Heart right ventricle (tissue), 16 donors: Measurements from ENCODE around the gene MXD3. TPM values are rescaled to one million over a fixed set of nuclear protein-coding genes. Genes with fewer than 3 reads are reported as not detected.
A peak's percentile ranks its signal among the peaks of the same experiment; 100 is the strongest.

Source experiments
- ATAC-seq, 8 donors: fragments of 200-7000 bp; cut with Tn5 transposase; one replicate each; pipeline ENCODE4 v1.9.1; 2020; ENCODE audit warnings: mild to moderate bottlenecking in 8 of 8, moderate library complexity in 8 of 8, moderate number of reproducible peaks in 1 of 8
- DNase-seq, 2 donors: peaks; one replicate each; pipeline ENCODE4 v3.0.0-alpha.2; 2020
- H3K27ac ChIP-seq, 10 donors: fragments of 200-600 bp; sonication (generic) in 2 of 10; one replicate each; pipeline versions ENCODE4 v1.5.0 to v1.8.0; 2020 to 2022; ENCODE audit warnings: mild to moderate bottlenecking in 3 of 10
- H3K27me3 ChIP-seq, 7 donors: fragments of 200-600 bp; one replicate each; pipeline ENCODE4 v1.8.0; 2021 to 2022; ENCODE audit warnings: mild to moderate bottlenecking in 2 of 7
- H3K36me3 ChIP-seq, 9 donors: fragments of 200-600 bp; sonication (generic) in 1 of 9; one replicate each; pipeline versions ENCODE4 v1.5.0 to v1.8.0; 2020 to 2022; ENCODE audit warnings: mild to moderate bottlenecking in 2 of 9
- H3K4me1 ChIP-seq, 9 donors: fragments of 200-600 bp; sonication (generic) in 1 of 9; one replicate each; pipeline versions ENCODE4 v1.5.0 to v1.8.0; 2020 to 2022; ENCODE audit warnings: mild to moderate bottlenecking in 4 of 9
- H3K4me3 ChIP-seq, 10 donors: fragments of 200-600 bp; sonication (generic) in 2 of 10; one replicate each; pipeline versions ENCODE4 v1.5.0 to v1.8.0; 2020 to 2022; ENCODE audit warnings: mild to moderate bottlenecking in 7 of 10, moderate library complexity in 2 of 10
- H3K9me3 ChIP-seq, 11 donors: fragments of 200-600 bp in 10 of 11; sonication (generic) in 2 of 11; one replicate each; pipeline versions ENCODE4 v1.5.0 to v1.8.0; 2013 to 2022; ENCODE audit warnings: mild to moderate bottlenecking in 2 of 11, control low read depth in 1 of 11, moderate library complexity in 1 of 11
- CTCF ChIP-seq, 9 donors: fragments of 200-600 bp; sonication (generic) in 2 of 9; IDR thresholded peaks; one replicate each; pipeline versions ENCODE4 v1.5.0 to v1.8.0; 2021 to 2022; ENCODE audit warnings: antibody characterized with exemption in 9 of 9, mild to moderate bottlenecking in 5 of 9, moderate library complexity in 1 of 9
- WGBS, 2 donors: extraction: QIAGEN DNeasy Blood & Tissue Kit; methylation state at CpG; one replicate each; pipeline ENCODE4 v1.1.7; 2013; ENCODE audit warnings: inconsistent platforms in 1 of 2; 5-methylcytosine and 5-hydroxymethylcytosine counted together
- intact Hi-C, 10 donors: fragments of 100-400 bp; cut with DNase I; formaldehyde crosslinking; loops; one replicate each; pipeline versions ENCODE4 v1.11.1 to v1.14.2; 2022
- polyA plus RNA-seq, 2 donors: library from polyadenylated mRNA; stranded (reverse); fragments of 200-250 nt; gene quantifications; one replicate each; pipeline ENCODE4 v1.2.3, GENCODE V29; 2013
- total RNA-seq, 10 donors: library from RNA; stranded (reverse); fragmentation: NEBNext Ultra II Directional in 3 of 10; extraction: Animal tissue kit (Norgen Biotek cat#: 25700) in 3 of 10; gene quantifications; one replicate each; pipeline versions ENCODE4 v1.2.1 to v1.2.4, GENCODE V29; 2021 to 2023
- donor health status: Arrhythmogenic right ventricular cardiomyopathy.
- donor health status: ischemic (EF 13 %, LVEDD 7.1; RV severe dilation, severe dysfunction).
- donor health status: healthy with polysubstance abuse.
- donor health status: DM: no; HTN: yes; CAD: no.
- donor health status: DM: no; HTN: no; CAD: no.
- donor health status: ischemic (EF 25% LVEDD 6.9; RV normal size, moderate dysfunction).
- donor health status: ischemic (EF 25% LVEDD 5.7; RV mildly dilated, moderate dysfunction).
- donor health status: healthy.
- donor health status: DM: yes; HTN: yes; CAD: no.
- donor health status: Ischemic cardiomyopathy.
- donor health status: ischemic (EF 35%, LVEDD 5.7; RV mildly dilated, moderate dysfunction).
- donor health status: nonischemic (EF 11% LVEDD 7.7; RV severe dilation, severe dysfunction).
- donor health status: DM: yes; HTN: yes; CAD: no.
- donor health status: PGD.
- donor health status: ischemic (EF 29% LVEDD 5.4; RV normal size, mild dysfunction).
- donor health status: nonischemic (EF 23%, LVEDD 6.1; RV moderate dilation, normal function).

The MXD3 gene
- total and polyA plus RNA-seq, 12 donors: 1.2 to 7.1 (median 2.6) TPM

GRCh38 chr5:177353093-177353492 is 41.4 kb upstream of the MXD3 start:
- Histone ChIP-seq H3K36me3 (peaks cover 0 to 21% (median 5%) of the 10 kb centered on the region in 9 donors), H3K4me1 (peaks cover 7 to 76% (median 29%) of the 10 kb centered on the region in 9 donors), H3K4me3 (no peak overlapping the region), H3K9me3 (peaks cover 0 to 5% (median 0%) of the 10 kb centered on the region in 11 donors), H3K27me3 (no peaks in the 10 kb centered on the region), H3K27ac (no peak overlapping the region)
- ATAC-seq (no peak), DNase-seq (no peak)
- intact Hi-C loops: loop anchor here in 2 of 10 donors (5.0 kb wide), 2 partner anchors 36 to 221 kb away; partner anchors contain the start of gene NSD1 (in 1 of the 2)
- 80 to 82% methylated on average over 5 of the region's 5 CpGs for WGBS, 2 donors
- TF ChIP-seq CTCF (IDR thresholded peaks at IDR 0.05): no peak

- TF ChIP-seq CTCF (IDR thresholded peaks at IDR 0.05): no peak
- H3K27me3 ChIP-seq: no peaks in the 10 kb centered on the region
- DNase-seq (peak; percentile 89 to 97), ATAC-seq (peak; percentile 96 to 99 (median 99))
- H3K4me3 ChIP-seq: peak within 1 kb of the TSS; percentile 53 to 100 (median 85)
- peak within 1 kb of the TSS; percentile 74 to 98 (median 92) for H3K27ac ChIP-seq
- H3K4me1 ChIP-seq: peaks cover 7 to 76% (median 32%) of the 10 kb centered on the region in 9 donors
- intact Hi-C loops: loop anchor here in 2 of 10 donors (5.0 kb wide), 2 partner anchors 34 to 219 kb away; partner anchors contain the start of gene NSD1 (in 1 of the 2)
- H3K36me3 ChIP-seq: peaks cover 0 to 35% (median 5%) of the 10 kb centered on the region in 9 donors
- H3K9me3 ChIP-seq: peaks cover 0 to 5% (median 0%) of the 10 kb centered on the region in 11 donors
- WGBS, 2 donors: 7% methylated on average over 55 of the region's 55 CpGs
Observed at GRCh38 chr5:177351392-177352329, 40.0 kb upstream of the MXD3 start, which contains the start of gene LMAN2. TSS of gene LMAN2 (minus strand) at chr5:177351668. CDS start at chr5:177351647, 21 bp downstream.

- 14% methylated on average over 19 of the region's 19 CpGs for WGBS, 2 donors
- Histone ChIP-seq H3K9me3 (peaks cover 0 to 5% (median 0%) of the 10 kb centered on the region in 11 donors), H3K27ac (peak overlapping the region; percentile 74 to 98 (median 92)), H3K4me1 (peaks cover 7 to 72% (median 32%) of the 10 kb centered on the region in 9 donors), H3K4me3 (peak overlapping the region; percentile 53 to 100 (median 85)), H3K36me3 (peaks cover 0 to 42% (median 5%) of the 10 kb centered on the region in 9 donors), H3K27me3 (no peaks in the 10 kb centered on the region)
- TF ChIP-seq CTCF (IDR thresholded peaks at IDR 0.05): no peak
- DNase-seq: no peak
- intact Hi-C loops: loop anchor here in 2 of 10 donors (5.0 kb wide), 2 partner anchors 34 to 219 kb away; partner anchors contain the start of gene NSD1 (in 1 of the 2)
- peak in 3 of 8 donors; percentile 22 to 42 (median 25) for ATAC-seq
Observed at GRCh38 chr5:177350776-177351391, 39.2 kb upstream of the MXD3 start.

GRCh38 chr5:177349762-177350161 is 38.1 kb upstream of the MXD3 start:
- ATAC-seq (no peak), DNase-seq (no peak)
- intact Hi-C loops: loop anchor here in 2 of 10 donors (5.0 kb wide), 2 partner anchors 32 to 217 kb away; partner anchors contain the start of gene NSD1 (in 1 of the 2)
- Histone ChIP-seq H3K36me3 (peaks cover 0 to 52% (median 5%) of the 10 kb centered on the region in 9 donors), H3K4me1 (peaks cover 7 to 61% (median 32%) of the 10 kb centered on the region in 9 donors), H3K4me3 (peak overlapping the region in 3 of 10 donors; percentile 80 to 100 (median 86)), H3K9me3 (no peaks in the 10 kb centered on the region), H3K27me3 (no peaks in the 10 kb centered on the region), H3K27ac (no peak overlapping the region)
- WGBS, 2 donors: 89 to 93% methylated on average over 5 of the region's 5 CpGs
- TF ChIP-seq CTCF (IDR thresholded peaks at IDR 0.05): no peak
